Liver (tissue), 9 donors: Measurements from ENCODE around the gene SLC2A9. TPM values are rescaled to one million over a fixed set of nuclear protein-coding genes. Genes with fewer than 3 reads are reported as not detected.

Source experiments
- DNase-seq: peaks from one replicate; pipeline ENCODE4 v3.0.0-alpha.2; 2017; ENCODE audit warnings: low spot score
- H3K27ac ChIP-seq, 2 donors: one replicate each; pipeline ENCODE4 v1.7.0; 2013; ENCODE audit warnings: inconsistent platforms in 2 of 2, low read length in 2 of 2, control low read depth in 1 of 2, low read depth in 1 of 2, mild to moderate bottlenecking in 1 of 2
- H3K27me3 ChIP-seq, 4 donors: one replicate each; pipeline versions ENCODE4 v1.6.1 to v1.7.0; 2013; ENCODE audit warnings: low read length in 3 of 4, inconsistent platforms in 1 of 4, mild to moderate bottlenecking in 1 of 4, moderate library complexity in 1 of 4; ENCODE audit not compliant: control insufficient read depth in 4 of 4, insufficient read depth in 4 of 4
- H3K36me3 ChIP-seq, 4 donors: one replicate each; pipeline versions ENCODE4 v1.6.1 to v1.7.0; 2013; ENCODE audit warnings: low read length in 3 of 4, mild to moderate bottlenecking in 3 of 4, low read depth in 1 of 4, moderate library complexity in 1 of 4; ENCODE audit not compliant: control insufficient read depth in 4 of 4, insufficient read depth in 3 of 4
- H3K4me1 ChIP-seq, 4 donors: one replicate each; pipeline versions ENCODE4 v1.6.1 to v1.7.0; 2013; ENCODE audit warnings: low read length in 3 of 4, mild to moderate bottlenecking in 3 of 4, moderate library complexity in 1 of 4; ENCODE audit not compliant: control insufficient read depth in 4 of 4, insufficient read depth in 4 of 4
- H3K4me3 ChIP-seq, 3 donors: one replicate each; pipeline versions ENCODE4 v1.6.1 to v1.7.0; 2013; ENCODE audit warnings: low read length in 3 of 3, control low read depth in 1 of 3, low read depth in 1 of 3, mild to moderate bottlenecking in 1 of 3
- H3K9ac ChIP-seq, 2 donors: one replicate each; pipeline ENCODE4 v1.7.0; 2013; ENCODE audit warnings: low read length in 2 of 2, mild to moderate bottlenecking in 2 of 2, moderate library complexity in 2 of 2, control low read depth in 1 of 2, low read depth in 1 of 2
- H3K9me3 ChIP-seq, 4 donors: one replicate each; pipeline versions ENCODE4 v1.6.1 to v1.7.0; 2013; ENCODE audit warnings: low read length in 3 of 4; ENCODE audit not compliant: control insufficient read depth in 4 of 4
- ATF3 ChIP-seq: IDR thresholded peaks from 2 replicates; pipeline ENCODE4 v1.6.1; 2016; ENCODE audit warnings: antibody characterized with exemption
- CTCF ChIP-seq: fragments of 150-350 bp; IDR thresholded peaks from 2 replicates; pipeline ENCODE4 v1.5.1; 2017; ENCODE audit warnings: improper control_type of control experiment, low read depth, low read length; ENCODE audit not compliant: missing input control
- FOXA1 ChIP-seq: IDR thresholded peaks from 2 replicates; pipeline ENCODE4 v1.6.1; 2016; ENCODE audit warnings: antibody characterized with exemption
- FOXA2 ChIP-seq: IDR thresholded peaks from 2 replicates; pipeline ENCODE4 v1.6.1; 2016; ENCODE audit warnings: antibody characterized with exemption
- GABPA ChIP-seq, 2 donors: IDR thresholded peaks in 1 of 2; conservative IDR thresholded peaks in 1 of 2; 2 replicates each; pipeline ENCODE4 v1.6.1; 2016; ENCODE audit warnings: antibody characterized with exemption in 2 of 2, mild to moderate bottlenecking in 1 of 2, moderate library complexity in 1 of 2
- HNF4A ChIP-seq, 2 donors: conservative IDR thresholded peaks; 2 replicates each; pipeline ENCODE4 v1.6.1; 2016; ENCODE audit warnings: antibody characterized with exemption in 2 of 2, mild to moderate bottlenecking in 2 of 2
- HNF4G ChIP-seq: IDR thresholded peaks from 2 replicates; pipeline ENCODE4 v1.6.1; 2016; ENCODE audit warnings: antibody characterized with exemption
- JUND ChIP-seq, 2 donors: IDR thresholded peaks; 2 replicates each; pipeline ENCODE4 v1.6.1; 2016; ENCODE audit warnings: antibody characterized with exemption in 2 of 2
- RAD21 ChIP-seq, 2 donors: IDR thresholded peaks; 2 replicates each; pipeline ENCODE4 v1.6.1; 2016; ENCODE audit warnings: antibody characterized with exemption in 2 of 2, mild to moderate bottlenecking in 2 of 2
- REST ChIP-seq: IDR thresholded peaks from 2 replicates; pipeline ENCODE4 v1.6.1; 2016; ENCODE audit warnings: antibody characterized with exemption, mild to moderate bottlenecking
- RXRA ChIP-seq, 2 donors: IDR thresholded peaks; 2 replicates each; pipeline ENCODE4 v1.6.1; 2017 to 2018; ENCODE audit warnings: antibody characterized with exemption in 2 of 2, mild to moderate bottlenecking in 1 of 2
- SP1 ChIP-seq: IDR thresholded peaks from 2 replicates; pipeline ENCODE4 v1.6.1; 2018; ENCODE audit warnings: antibody characterized with exemption, mild to moderate bottlenecking
- ZBTB33 ChIP-seq: IDR thresholded peaks from 2 replicates; pipeline ENCODE4 v1.6.1; 2016; ENCODE audit warnings: antibody characterized with exemption
- WGBS: extraction: QIAGEN DNeasy Blood & Tissue Kit; methylation state at CpG from one replicate; pipeline ENCODE4 v1.1.7; 2013; 5-methylcytosine and 5-hydroxymethylcytosine counted together
- polyA plus RNA-seq, 2 donors: library from polyadenylated mRNA; stranded (reverse) in 1 of 2; unstranded in 1 of 2; fragments of 200-250 nt in 1 of 2; fragments of >200 nt in 1 of 2; fragmentation: Nextera tagmentation in 1 of 2; extraction: Ambion mirVana in 1 of 2; gene quantifications; one replicate each; pipeline versions ENCODE4 v1.2.1 to v1.2.3, GENCODE V29; 2013 to 2015
- total RNA-seq, 2 donors: library from RNA; depleted of rRNA; stranded (reverse); fragments of >200 nt; gene quantifications; one replicate each; pipeline ENCODE4 v1.2.3, GENCODE V29; 2014
- donor health status: healthy.
- donor health status: healthy.
- donor health status: healthy.
- donor health status: healthy.
- donor health status: healthy.

The SLC2A9 gene
- total and polyA plus RNA-seq, 4 donors, result 6.2 to 49.0 (median 21.6) TPM

GRCh38 chr4:10050261-10050661, 29.0 kb upstream of the SLC2A9 start (continued):
- no peak for TF ChIP-seq RXRA (IDR thresholded peaks at IDR 0.05)
- no peak for TF ChIP-seq ZBTB33
- TF ChIP-seq HNF4G, result no peak
- TF ChIP-seq GABPA (IDR thresholded peaks at IDR 0.05 in 1 of 2, conservative IDR thresholded peaks at IDR 0.05 in 1 of 2), result no peak
- TF ChIP-seq FOXA1, result no peak

- no peak for DNase-seq
- WGBS, result 75% methylated on average over 4 of the region's 4 CpGs
Measured at GRCh38 chr4:10048941-10049697, 27.8 kb upstream of the SLC2A9 start.

GRCh38 chr4:10047967-10048366, 26.7 kb upstream of the SLC2A9 start:
- TF ChIP-seq SP1 (no peak), REST (no peak)
- no peaks in the 10 kb centered on the region for H3K9me3 ChIP-seq
- no peak overlapping the region for H3K4me3 ChIP-seq
- H3K9ac ChIP-seq, result no peak overlapping the region
- DNase-seq, result no peak
- H3K27ac ChIP-seq, result no peak overlapping the region
- 88% methylated on average over 5 of the region's 5 CpGs for WGBS
- no peaks in the 10 kb centered on the region for H3K4me1 ChIP-seq
- H3K36me3 ChIP-seq, result no peaks in the 10 kb centered on the region
- H3K27me3 ChIP-seq, result no peaks in the 10 kb centered on the region

More at GRCh38 chr4:10048941-10049697, 27.8 kb upstream of the SLC2A9 start:
- H3K27ac ChIP-seq, result no peak overlapping the region
- no peak for TF ChIP-seq SP1
- no peak for TF ChIP-seq GABPA (IDR thresholded peaks at IDR 0.05 in 1 of 2, conservative IDR thresholded peaks at IDR 0.05 in 1 of 2)
- no peak for TF ChIP-seq JUND (IDR thresholded peaks at IDR 0.05)
- no peak for TF ChIP-seq RAD21 (IDR thresholded peaks at IDR 0.05)
- no peak for TF ChIP-seq CTCF
- TF ChIP-seq HNF4A (conservative IDR thresholded peaks at IDR 0.05), result no peak
- no peak for TF ChIP-seq ATF3
- no peak for TF ChIP-seq FOXA2
- H3K9ac ChIP-seq, result no peak overlapping the region
- H3K27me3 ChIP-seq, result no peaks in the 10 kb centered on the region
- H3K36me3 ChIP-seq, result no peaks in the 10 kb centered on the region
- no peaks in the 10 kb centered on the region for H3K4me1 ChIP-seq
- no peak overlapping the region for H3K4me3 ChIP-seq
- no peaks in the 10 kb centered on the region for H3K9me3 ChIP-seq
